Stimulated activated CD4-positive, alpha-beta T cell treated with anti-CD3 and anti-CD28 coated beads, Interleukin-12 subunit alpha, Interleukin-12 subunit beta, amount 100 ng/mL, for 48 hours (primary cell): ENCODE data around the gene HTRA2.

Experiments used
- DNase-seq, 3 donors: peaks; one replicate each; pipeline ENCODE4 v3.0.0-alpha.2; 2020; ENCODE audit warnings: low read depth in 2 of 3, low spot score in 1 of 3

HTRA2 gene

DNA sequence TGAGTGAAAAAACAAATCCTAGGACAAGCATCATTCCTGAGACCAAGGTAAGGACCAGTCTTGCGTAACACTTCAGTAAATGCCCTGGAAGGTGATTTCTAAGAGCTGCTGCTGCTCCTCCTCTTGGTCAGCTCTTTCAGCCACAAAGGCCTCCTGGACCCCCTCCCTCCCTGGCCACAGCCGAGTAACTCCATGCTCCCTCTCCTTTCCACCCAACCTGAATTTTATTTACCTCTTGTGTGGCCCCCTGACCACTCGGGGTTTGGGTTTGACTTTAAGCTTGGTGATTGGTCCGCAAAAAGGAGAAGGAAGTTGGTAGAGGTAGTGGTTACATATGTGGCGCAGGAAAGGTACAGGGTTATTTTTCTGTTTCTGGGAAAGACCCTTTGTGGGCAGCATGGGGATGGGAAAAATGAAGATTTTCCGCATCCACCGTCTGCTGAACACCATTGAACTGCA, 9.2 kb downstream of the HTRA2 start:
- no peak for DNase-seq

DNA sequence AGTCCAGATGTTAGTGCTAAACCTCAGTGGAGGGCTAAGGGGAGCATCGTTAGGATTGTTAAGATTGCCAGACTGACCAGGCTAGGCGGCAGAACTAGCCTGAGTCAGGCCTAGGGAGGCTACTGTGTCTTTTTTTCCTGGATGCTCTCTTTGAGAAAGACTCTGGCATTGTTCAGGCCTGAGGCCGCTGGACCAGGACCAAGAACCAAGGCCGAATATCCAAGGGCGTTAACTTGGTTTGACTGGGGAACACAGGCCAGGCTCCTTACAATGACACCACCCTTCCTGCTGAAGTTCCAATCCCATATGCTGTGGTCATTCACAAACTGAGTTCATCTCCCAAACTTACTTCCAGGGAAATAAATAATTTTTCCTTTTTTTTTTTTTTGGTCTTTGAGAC, 10.6 kb downstream of the HTRA2 start:
- no peak for DNase-seq

DNA sequence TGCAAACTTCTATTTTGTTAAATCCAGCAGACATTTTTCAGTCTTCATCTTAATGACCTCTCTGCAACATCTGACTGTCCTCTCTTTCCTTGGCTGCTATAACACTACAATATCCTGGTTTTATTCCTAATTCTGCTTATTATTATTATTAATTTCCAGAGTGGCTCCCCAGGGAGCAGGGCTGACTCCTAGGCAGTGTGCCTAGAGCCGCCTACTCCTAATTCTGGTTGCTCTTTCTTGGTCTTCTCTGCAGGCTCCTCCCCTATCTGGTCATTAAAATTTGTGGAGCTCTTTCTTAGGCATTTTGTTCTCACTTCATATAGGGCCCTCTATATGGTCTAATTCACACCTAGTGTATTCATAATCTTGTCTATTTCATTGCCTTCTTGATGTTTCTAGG, 13.2 kb downstream of the HTRA2 start:
- DNase-seq = no peak

GRCh38 chr2:74544634-74545033, 14.9 kb downstream of the HTRA2 start:
- no peak for DNase-seq

- no peak for DNase-seq
Observed at GRCh38 chr2:74546004-74546403, 16.3 kb downstream of the HTRA2 start.

DNA sequence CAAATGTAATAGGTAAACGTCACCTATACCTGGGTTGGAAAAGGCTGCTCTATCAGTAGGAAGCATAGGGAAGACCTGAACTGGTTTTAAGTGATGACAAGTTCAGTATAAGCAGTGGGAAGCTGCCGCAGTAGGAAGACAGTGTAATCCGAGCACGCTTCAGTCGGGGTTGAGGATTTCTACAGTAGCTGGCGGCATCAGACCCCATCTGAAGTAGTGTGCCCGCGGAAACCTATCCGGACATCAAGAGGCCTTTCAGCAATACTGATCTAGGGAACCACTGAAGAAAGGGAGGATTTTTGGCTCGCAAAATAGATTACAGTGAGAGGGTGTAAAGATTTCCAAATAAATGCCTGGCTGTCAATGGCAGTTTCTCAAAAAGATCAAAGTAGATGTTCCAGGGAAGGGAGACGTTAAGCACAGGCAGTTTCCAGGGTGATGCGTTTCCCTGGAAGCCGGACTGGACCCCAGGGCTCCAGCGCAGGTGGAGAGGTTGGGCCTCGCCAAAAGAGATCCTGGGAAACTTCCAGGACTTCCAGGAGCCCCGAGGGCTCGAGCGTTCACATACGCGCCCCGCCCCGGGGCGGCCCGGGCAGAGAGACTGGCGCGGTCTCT, 18.7 kb downstream of the HTRA2 start:
- DNase-seq = no peak

DNA sequence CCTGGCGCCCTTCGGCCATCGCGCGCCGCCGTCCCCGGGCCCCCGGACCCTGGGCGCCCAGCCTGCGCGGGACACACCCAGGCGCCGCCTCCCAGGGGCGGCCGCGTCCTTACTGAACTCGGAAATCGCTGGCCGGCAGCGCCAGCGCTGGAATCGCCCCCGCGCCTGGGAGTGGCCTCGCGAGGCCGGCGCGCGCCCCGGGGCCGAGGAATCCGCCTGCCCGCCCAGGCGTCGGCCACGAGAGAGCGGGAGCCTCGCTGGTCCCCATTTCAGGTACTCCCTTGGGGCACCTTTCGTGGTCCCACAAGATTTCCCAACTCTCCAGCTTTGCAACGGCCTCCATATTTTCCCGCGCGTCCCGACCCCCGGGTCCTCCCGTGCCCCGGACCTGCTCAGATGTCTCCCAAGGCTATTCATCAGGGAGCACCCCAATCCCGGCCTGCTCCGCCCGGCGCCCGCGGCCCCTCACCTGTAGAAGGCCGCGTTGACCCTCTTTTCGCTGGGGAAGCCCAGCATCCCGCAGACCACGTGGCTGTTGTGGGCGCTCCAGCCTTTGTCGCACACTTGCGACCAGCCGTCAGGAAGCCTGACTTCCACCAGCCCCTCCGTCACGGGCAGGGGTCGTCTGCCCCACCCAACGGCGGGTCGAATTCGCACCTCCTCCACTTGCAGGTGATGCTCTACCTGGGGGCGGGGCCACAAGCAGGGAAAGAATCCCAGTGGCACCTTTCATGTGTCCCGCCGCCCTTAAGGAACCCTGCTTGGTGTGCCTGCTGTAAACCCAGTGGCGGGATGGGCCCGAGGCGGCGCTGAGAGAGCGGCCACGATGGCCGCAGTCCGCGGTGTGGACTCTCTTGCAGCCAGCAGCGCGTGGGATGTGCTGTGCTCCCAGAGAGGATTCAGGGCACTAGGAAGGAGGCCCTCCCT, 19.4 kb downstream of the HTRA2 start:
- peak in 1 of 3 donors; percentile 24 for DNase-seq

DNA sequence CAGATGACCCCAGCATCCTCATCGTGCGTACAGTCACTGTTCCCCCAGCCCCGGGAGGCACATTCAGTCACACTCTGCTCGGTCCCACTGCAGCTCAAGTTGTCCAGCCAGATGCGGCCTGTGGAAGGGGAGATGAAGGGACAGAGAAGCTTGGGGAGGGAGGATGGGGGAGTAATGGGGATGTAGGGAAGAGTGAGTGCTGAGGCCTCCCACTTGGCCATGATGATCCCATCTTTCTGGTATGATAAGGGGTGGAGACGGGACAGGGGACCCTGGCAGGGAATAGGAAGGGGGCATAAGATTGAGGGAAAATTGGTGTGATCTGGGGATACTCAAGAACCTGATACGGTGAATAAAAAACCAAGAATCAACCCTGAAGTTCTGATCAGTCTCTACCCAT, 20.5 kb downstream of the HTRA2 start:
- DNase-seq = no peak

GRCh38 chr2:74551530-74551929, 21.8 kb downstream of the HTRA2 start:
- no peak for DNase-seq

- no peak for DNase-seq
Observed at GRCh38 chr2:74551942-74552913, 22.5 kb downstream of the HTRA2 start.

- no peak for DNase-seq
Observed at GRCh38 chr2:74552914-74553811, 23.4 kb downstream of the HTRA2 start.

DNA sequence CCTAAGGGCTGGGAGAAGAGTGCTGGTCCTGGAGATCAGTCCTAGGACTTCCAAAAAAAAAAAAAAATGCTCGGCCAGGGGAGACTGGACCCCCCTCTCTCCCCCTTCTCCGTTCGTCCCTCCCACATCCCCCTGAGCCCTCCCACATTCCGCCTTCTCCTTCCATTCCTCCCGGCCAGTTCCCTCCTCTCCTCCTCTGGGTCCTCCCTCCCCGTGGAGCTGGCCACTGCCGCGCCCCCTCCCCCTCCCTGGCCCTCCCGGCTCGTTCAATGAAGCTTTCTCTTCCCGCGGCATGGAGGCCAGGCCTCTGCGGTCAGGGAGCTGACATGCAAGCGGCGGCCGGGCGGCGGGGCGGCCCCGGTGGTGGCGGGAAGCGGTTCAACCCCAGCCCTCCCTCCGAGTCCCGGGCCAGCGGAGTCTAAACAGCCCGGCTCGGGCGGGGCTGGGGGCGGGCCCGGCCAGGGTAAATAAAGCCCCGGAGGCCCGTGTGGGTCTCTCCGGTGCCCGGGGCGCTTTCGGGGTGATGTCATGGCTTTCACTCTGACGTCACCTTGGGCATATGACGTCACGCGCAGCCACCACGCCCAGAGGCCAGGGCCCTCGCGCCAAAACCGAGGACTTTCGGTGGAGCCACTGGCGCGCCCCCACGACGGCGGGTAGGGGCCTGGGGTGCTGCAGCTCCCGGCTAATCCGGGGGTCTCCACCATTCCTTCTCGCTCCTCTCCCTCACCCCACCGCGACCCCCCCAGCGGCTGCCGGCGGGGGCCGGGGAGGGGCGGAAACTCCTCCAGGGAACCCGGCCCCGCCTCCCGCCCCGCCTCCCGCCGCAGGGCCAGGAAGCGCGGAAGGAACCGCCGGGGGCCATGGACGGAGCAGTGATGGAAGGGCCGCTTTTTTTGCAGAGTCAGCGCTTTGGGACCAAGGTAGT, 24.4 kb downstream of the HTRA2 start, which contains the start of the genes DOK1 and LOXL3:
Gene DOK1 (plus strand): TSS at position 829 of the 928 bp plus-strand sequence. CDS start 35 bp downstream, at position 864.
Gene LOXL3 (minus strand): TSS at position 51 of the 928 bp plus-strand sequence. CDS start 1,308 bp downstream, outside the sequence.
- peak; percentile 71 to 86 (median 80) for DNase-seq

GRCh38 chr2:74554820-74555531, 25.2 kb downstream of the HTRA2 start:
- no peak for DNase-seq

GRCh38 chr2:74555610-74556103, 25.9 kb downstream of the HTRA2 start:
- no peak for DNase-seq

DNA sequence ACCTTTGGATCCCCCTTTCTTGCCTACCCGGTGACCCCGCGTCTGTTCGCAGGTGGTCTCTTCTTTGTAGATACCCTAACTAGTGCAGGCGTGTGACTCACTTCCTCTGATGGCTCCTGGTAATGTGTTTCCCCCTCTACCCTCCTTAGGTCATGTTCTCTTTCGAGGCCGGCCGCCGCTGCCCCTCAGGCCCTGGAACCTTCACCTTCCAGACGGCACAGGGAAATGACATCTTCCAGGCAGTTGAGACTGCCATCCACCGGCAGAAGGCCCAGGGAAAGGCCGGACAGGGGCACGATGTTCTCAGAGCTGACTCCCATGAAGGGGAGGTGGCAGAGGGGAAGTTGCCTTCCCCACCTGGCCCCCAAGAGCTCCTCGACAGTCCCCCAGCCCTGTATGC, 26.4 kb downstream of the HTRA2 start:
- DNase-seq = no peak

DNA sequence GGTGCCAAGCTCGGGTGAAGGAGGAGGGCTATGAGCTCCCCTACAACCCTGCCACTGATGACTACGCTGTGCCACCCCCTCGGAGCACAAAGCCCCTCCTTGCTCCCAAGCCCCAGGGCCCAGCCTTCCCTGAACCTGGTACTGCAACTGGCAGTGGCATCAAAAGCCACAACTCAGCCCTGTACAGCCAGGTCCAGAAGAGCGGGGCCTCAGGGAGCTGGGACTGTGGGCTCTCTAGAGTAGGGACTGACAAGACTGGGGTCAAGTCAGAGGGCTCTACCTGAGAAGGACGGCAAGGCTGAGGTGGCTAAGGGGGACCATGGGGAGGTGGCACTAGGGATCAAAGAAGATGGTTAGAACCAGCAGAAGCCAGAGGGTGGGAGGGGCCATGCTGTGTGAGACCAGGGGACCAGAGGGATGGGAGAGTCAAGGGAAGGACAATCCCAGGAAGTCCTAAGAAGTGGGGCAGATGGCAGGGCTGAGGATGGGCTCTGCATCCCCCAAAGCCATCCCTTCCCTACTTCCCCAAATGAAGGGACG, 27.2 kb downstream of the HTRA2 start:
- DNase-seq = no peak

GRCh38 chr2:74558284-74559230, 28.8 kb downstream of the HTRA2 start:
- no peak for DNase-seq
